Thoracic aorta (tissue), 2 donors: ENCODE results near the gene YBEY. TPM values are rescaled to one million over a fixed set of nuclear protein-coding genes. Genes with fewer than 3 reads are reported as not detected.

Source experiments
- ATAC-seq: fragments of 150-250 bp; one replicate; pipeline ENCODE4 v1.8.0; 2017; ENCODE audit warnings: low read depth; ENCODE audit not compliant: insufficient number of reproducible peaks, low FRiP score
- DNase-seq: peaks from one replicate; pipeline ENCODE4 v3.0.0-alpha.2; 2020; ENCODE audit warnings: low spot score
- H3K27ac ChIP-seq, 2 donors: fragments of 200-600 bp; sonication (generic); 1 replicate in 1 of 2; 2 replicates in 1 of 2; pipeline ENCODE4 v1.5.1; 2016; ENCODE audit warnings: mild to moderate bottlenecking in 2 of 2, moderate library complexity in 2 of 2
- H3K27me3 ChIP-seq: fragments of 200-600 bp; sonication (generic); replicated peaks from 2 replicates; pipeline ENCODE4 v1.6.0; 2016; ENCODE audit warnings: mild to moderate bottlenecking; ENCODE audit not compliant: insufficient read depth
- H3K36me3 ChIP-seq: fragments of 200-600 bp; sonication (generic); one replicate; pipeline ENCODE4 v1.5.1; 2016
- H3K4me1 ChIP-seq, 2 donors: fragments of 200-600 bp; sonication (generic); 1 replicate in 1 of 2; 2 replicates in 1 of 2; pipeline versions ENCODE4 v1.5.1 to v1.6.0; 2016; ENCODE audit warnings: low read depth in 2 of 2, mild to moderate bottlenecking in 1 of 2; ENCODE audit not compliant: control insufficient read depth in 1 of 2
- H3K4me3 ChIP-seq: fragments of 200-600 bp; sonication (generic); 2 replicates; pipeline ENCODE4 v1.5.1; 2016; ENCODE audit warnings: mild to moderate bottlenecking
- H3K9me3 ChIP-seq: fragments of 200-600 bp; sonication (generic); 2 replicates; pipeline ENCODE4 v1.5.1; 2016
- total RNA-seq, 2 donors: library from RNA; depleted of rRNA; stranded (reverse); fragments of >200 nt; gene quantifications; one replicate each; pipeline versions ENCODE4 v1.1.0 to v1.2.3, GENCODE V29; 2016
- TF ChIP-seq, protein P1 (sequence below): fragments of 200-600 bp; sonication (generic); IDR thresholded peaks from one replicate; pipeline ENCODE4 v1.5.1; 2019; ENCODE audit warnings: antibody characterized with exemption

Gene YBEY
- total RNA-seq, 2 donors from 2014 or later, result 5.1 to 11.9 TPM

DNA sequence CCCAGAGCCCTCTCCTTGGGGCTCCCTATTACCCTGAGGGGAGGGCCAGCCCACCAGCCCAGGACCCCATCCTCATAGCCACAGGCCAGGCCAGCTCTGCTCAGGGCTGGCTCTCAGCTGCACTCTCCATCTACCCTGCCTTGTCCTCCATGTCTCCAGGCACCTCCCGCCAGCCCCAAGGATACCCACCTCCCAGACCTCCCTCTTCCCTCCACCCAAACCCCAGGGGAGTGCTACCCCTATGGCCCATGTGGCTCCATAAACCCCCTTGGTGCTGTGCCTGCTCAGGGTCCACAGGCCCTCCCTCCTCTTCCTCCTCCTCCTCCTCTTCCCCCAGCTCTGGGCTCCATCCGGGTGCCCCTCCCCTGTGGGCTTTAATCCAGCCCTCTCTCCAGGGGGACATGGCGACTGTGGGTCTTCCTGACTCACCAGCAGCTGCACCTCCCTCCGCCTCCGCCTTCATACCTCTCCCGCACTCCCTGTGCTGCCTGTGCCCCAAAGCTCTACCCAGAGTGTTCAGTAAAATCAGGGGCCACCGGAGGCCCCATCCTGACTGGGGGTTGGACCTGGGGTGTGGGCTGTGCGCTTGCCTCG, 9.1 kb downstream of the YBEY start:
- Histone ChIP-seq H3K4me1 (peaks cover 5 to 10% of the 10 kb centered on the region in 2 donors), H3K27ac (no peak overlapping the region), H3K27me3 (no peaks in the 10 kb centered on the region), H3K36me3 (no peaks in the 10 kb centered on the region), H3K9me3 (no peaks in the 10 kb centered on the region), H3K4me3 (no peak overlapping the region)
- DNase-seq (no peak), ATAC-seq (no peak)
- TF ChIP-seq, protein P1, sequence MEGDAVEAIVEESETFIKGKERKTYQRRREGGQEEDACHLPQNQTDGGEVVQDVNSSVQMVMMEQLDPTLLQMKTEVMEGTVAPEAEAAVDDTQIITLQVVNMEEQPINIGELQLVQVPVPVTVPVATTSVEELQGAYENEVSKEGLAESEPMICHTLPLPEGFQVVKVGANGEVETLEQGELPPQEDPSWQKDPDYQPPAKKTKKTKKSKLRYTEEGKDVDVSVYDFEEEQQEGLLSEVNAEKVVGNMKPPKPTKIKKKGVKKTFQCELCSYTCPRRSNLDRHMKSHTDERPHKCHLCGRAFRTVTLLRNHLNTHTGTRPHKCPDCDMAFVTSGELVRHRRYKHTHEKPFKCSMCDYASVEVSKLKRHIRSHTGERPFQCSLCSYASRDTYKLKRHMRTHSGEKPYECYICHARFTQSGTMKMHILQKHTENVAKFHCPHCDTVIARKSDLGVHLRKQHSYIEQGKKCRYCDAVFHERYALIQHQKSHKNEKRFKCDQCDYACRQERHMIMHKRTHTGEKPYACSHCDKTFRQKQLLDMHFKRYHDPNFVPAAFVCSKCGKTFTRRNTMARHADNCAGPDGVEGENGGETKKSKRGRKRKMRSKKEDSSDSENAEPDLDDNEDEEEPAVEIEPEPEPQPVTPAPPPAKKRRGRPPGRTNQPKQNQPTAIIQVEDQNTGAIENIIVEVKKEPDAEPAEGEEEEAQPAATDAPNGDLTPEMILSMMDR, result no peak

DNA sequence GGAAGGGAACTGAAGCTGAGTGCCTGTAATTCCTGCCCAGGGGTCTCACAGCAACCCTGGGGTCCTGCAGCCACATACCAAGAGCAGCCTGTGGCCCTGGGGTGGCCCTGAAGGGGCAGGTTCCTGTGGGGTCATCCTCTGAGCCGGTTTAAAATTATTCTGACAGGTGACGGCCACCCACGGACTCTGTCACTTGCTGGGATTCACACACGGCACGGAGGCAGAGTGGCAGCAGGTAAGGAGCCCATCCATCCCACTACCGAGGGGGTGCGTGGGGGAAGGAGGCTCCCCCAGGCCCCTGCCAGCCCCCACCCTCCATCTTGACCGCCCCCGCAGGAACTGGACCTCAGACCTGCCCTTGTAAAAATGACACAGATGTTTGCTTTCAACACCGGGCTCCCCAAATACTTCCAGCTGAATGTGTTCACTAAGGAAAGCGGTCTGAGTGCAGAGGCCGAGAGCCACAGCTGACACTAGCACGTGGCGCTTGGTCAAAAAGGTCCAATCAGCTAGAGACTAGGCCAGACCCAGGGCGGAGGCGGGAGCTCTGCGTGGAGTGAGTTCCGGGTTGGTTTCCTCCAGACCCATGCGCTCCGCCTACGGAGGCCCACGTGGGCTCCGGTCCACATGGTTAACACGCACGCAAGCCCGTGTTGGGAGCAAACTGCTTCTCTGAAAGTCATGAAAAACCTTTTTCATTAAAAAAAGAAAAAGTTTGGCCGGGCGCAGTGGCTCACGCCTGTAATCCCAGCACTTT, 10.0 kb downstream of the YBEY start:
- Histone ChIP-seq H3K27ac (no peak overlapping the region), H3K4me3 (peak overlapping the region; percentile 43), H3K9me3 (no peaks in the 10 kb centered on the region), H3K36me3 (no peaks in the 10 kb centered on the region), H3K27me3 (no peaks in the 10 kb centered on the region), H3K4me1 (peaks cover 5 to 10% of the 10 kb centered on the region in 2 donors)
- TF ChIP-seq, protein P1, result no peak
- ATAC-seq, result no peak
- DNase-seq, result peak; percentile 15

DNA sequence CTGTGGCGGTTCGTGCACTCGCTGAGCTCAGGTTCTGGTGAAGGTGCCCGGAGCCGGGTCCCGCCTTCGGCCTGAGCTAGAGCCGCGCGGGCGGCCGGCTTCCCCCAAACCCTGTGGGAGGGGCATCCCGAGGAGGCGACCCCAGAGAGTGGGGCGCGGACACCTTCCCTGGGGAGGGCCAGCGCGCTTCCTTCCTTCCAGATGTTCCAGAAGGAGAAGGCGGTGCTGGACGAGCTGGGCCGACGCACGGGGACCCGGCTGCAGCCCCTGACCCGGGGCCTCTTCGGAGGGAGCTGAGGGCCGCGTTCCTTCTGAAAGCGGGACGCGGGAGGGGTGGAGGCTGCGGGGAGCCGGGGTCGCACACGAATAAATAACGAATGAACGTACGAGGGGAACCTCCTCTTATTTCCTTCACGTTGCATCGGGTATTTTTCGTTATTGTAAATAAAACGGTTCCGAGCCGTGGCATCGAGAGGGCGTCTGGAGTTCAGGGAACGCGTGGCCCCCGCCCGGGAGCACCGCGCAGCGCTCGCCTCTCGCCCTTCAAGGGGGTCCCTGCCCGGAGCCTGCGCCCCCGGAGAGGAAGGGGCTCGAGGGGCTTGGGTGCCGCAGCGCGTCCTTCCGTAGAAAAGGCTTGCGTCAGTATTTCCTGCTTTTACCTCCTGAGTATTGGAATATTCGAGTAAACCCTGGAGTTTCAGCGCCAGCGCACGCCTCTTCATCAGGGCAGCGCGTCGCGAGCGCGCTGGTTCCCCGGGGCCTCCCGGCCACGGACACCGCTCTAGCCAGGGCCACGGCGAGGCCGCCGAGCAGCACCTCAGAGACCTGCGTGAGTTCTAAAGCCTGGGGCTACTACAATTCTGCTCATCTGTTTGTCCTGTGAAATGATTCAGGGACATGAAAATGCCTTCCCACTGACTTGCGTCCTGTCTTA, 11.5 kb downstream of the YBEY start:
- Histone ChIP-seq H3K27me3 (no peaks in the 10 kb centered on the region), H3K9me3 (no peaks in the 10 kb centered on the region), H3K27ac (no peak overlapping the region), H3K36me3 (no peaks in the 10 kb centered on the region), H3K4me3 (peak overlapping the region; percentile 75), H3K4me1 (peaks cover 5 to 10% of the 10 kb centered on the region in 2 donors)
- TF ChIP-seq, protein P1, result no peak
- no peak for DNase-seq
- no peak for ATAC-seq

DNA sequence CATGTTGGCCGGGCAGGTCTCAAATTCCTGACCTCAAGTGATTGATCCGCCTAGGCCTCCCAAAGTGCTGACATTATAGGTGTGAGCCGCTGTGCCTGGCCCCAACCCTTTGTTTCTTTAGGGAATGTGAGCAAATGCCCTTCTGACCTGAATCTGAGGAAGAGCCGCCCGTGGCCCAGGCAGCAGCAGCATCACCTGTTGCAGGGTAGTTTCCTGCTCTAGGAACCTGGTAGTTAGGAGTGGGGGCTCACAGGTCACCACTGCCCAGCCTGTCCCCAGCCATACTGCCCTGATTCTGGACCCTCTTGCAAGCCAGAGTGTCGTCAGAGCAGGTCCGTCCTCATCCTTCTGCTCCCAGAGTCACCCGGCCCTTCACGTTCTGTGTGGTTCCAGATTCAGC, 13.0 kb downstream of the YBEY start:
- ATAC-seq (no peak), DNase-seq (no peak)
- H3K36me3 ChIP-seq, result no peaks in the 10 kb centered on the region
- H3K9me3 ChIP-seq, result no peaks in the 10 kb centered on the region
- H3K4me1 ChIP-seq, result peaks cover 5 to 10% of the 10 kb centered on the region in 2 donors
- H3K27ac ChIP-seq, result no peak overlapping the region
- no peak overlapping the region for H3K4me3 ChIP-seq
- H3K27me3 ChIP-seq, result no peaks in the 10 kb centered on the region
- TF ChIP-seq, protein P1, result no peak

DNA sequence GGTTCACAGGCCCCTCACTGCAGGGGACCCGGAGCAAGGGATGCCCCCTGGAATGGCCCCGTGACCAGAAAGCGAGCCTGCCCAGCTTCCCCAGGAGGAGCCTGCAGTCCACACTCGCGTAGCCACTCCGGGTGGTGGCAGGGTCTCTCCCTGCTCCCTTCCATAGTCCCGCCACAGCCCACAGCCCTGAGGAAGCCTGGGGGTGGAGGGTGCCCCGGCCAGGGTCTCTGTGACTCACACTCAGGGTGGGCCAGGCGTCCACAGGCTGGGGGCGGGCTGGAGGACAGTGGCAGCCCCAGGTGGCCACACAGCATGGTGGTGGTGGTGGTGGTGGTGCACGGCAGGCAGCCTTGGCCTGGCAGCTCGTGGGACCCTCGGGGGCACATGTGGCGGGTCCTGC, 15.6 kb downstream of the YBEY start:
- H3K36me3 ChIP-seq, result no peaks in the 10 kb centered on the region
- H3K27me3 ChIP-seq, result no peaks in the 10 kb centered on the region
- no peaks in the 10 kb centered on the region for H3K9me3 ChIP-seq
- TF ChIP-seq, protein P1, result no peak
- H3K4me3 ChIP-seq, result no peak overlapping the region
- no peak for DNase-seq
- no peak overlapping the region for H3K27ac ChIP-seq
- ATAC-seq, result no peak
- H3K4me1 ChIP-seq, result peaks cover 5 to 10% of the 10 kb centered on the region in 2 donors
